ENCODE data around the gene C2orf69. TPM values are rescaled to one million over a fixed set of nuclear protein-coding genes. Genes with fewer than 3 reads are reported as not detected.

C2orf69 gene
- total and polyA plus RNA-seq, 2 donors (not counting 1 experiment from before 2014, with no cell fraction given), result 3.7 to 12.9 TPM

GRCh38 chr2:199903111-199903510, 8.0 kb upstream of the C2orf69 start:
- no CpG with 5 or more reads among the region's 1 CpG for WGBS (ENCODE audit: insufficient coverage)

More at GRCh38 chr2:199903111-199903510, 8.0 kb upstream of the C2orf69 start:
- intact Hi-C loops (cut with micrococcal nuclease), result no loop called here
- H3K4me3 Mint-ChIP-seq, result no peak overlapping the region
- Histone ChIP-seq H3K27ac (ENCODE audit: low read length in 2 of 2) (no peak overlapping the region), H3K4me2 (replicated peaks; ENCODE audit: low read depth, low read length, poor library complexity, severe bottlenecking) (no peak overlapping the region), H3K36me3 (replicated peaks in 1 of 2; ENCODE audit: control extremely low read depth in 1 of 2, control insufficient read depth in 1 of 2, extremely low read depth in 1 of 2, insufficient read depth in 2 of 2, low read length in 1 of 2) (no peaks in the 10 kb centered on the region), H2AFZ (ENCODE audit: insufficient read depth, low read depth, low read length, poor library complexity, severe bottlenecking) (no peak overlapping the region), H3K4me1 (ENCODE audit: control insufficient read depth in 2 of 2, insufficient read depth in 2 of 2, low read length in 2 of 2) (peaks cover 5 to 8% of the 10 kb centered on the region in 2 donors), H3K79me2 (ENCODE audit: control insufficient read depth, insufficient read depth, low read length) (no peaks in the 10 kb centered on the region), H3K27me3 (replicated peaks in 1 of 4; ENCODE audit: control extremely low read depth in 1 of 4, control insufficient read depth in 3 of 4, insufficient read depth in 4 of 4, low read length in 3 of 4) (no peaks in the 10 kb centered on the region), H3K4me3 (ENCODE audit: control extremely low read depth in 1 of 5, extremely low read depth in 1 of 5, insufficient read depth in 1 of 5, low read depth in 2 of 5, low read length in 4 of 5) (no peak overlapping the region), H3K9ac (ENCODE audit: low read length) (no peak overlapping the region), H3K9me3 (ENCODE audit: control extremely low read depth in 1 of 3, control insufficient read depth in 2 of 3, insufficient read depth in 1 of 3, low read length in 2 of 3) (no peaks in the 10 kb centered on the region), H4K20me1 (ENCODE audit: control insufficient read depth, insufficient read depth, low read length, poor library complexity, severe bottlenecking) (no peaks in the 10 kb centered on the region)
- no peaks in the 10 kb centered on the region for H3K9me3 Mint-ChIP-seq (ENCODE audit: insufficient read depth)
- ATAC-seq (ENCODE audit: low read depth), result no peak
- ChIA-PET CTCF (interaction anchor here (0.7 kb wide), 1 partner anchor 8 kb away, joined by 4 read pairs; no protein-coding TSS in a partner anchor), POLR2A (no interaction called here)
- H3K27me3 Mint-ChIP-seq, result no peaks in the 10 kb centered on the region
- DNase-seq, result no peak
- TF ChIP-seq EZH2 (IDR thresholded peaks at IDR 0.05; ENCODE audit: borderline replicate concordance, insufficient read depth, low read depth, low read length, poor library complexity, severe bottlenecking) (no peak), CTCF (IDR thresholded peaks at IDR 0.05) (no peak)
- H3K27ac Mint-ChIP-seq, result no peak overlapping the region
- peaks cover 8% of the 10 kb centered on the region for H3K4me1 Mint-ChIP-seq

Measured in B cell (primary cell).